Type B pancreatic cell (in vitro differentiated cells): ENCODE data around the gene SLC6A15. TPM values are rescaled to one million over a fixed set of nuclear protein-coding genes. Genes with fewer than 3 reads are reported as not detected.

Experiments used
- DNase-seq: peaks from one replicate; pipeline ENCODE4 v3.0.0; 2021; ENCODE audit warnings: mixed read lengths; ENCODE audit not compliant: unreplicated experiment; ENCODE audit errors: extremely low spot score
- H3K27ac Mint-ChIP-seq: 2 replicates; pipeline ENCODE4 v1.8.0; 2021; ENCODE audit warnings: mild to moderate bottlenecking, mixed read lengths
- H3K27me3 Mint-ChIP-seq: 2 replicates; pipeline ENCODE4 v1.8.0; 2021; ENCODE audit warnings: mixed read lengths
- H3K36me3 Mint-ChIP-seq: 2 replicates; pipeline ENCODE4 v1.8.0; 2021; ENCODE audit warnings: mixed read lengths
- H3K4me1 Mint-ChIP-seq: one replicate; pipeline ENCODE4 v1.8.0; 2021; ENCODE audit warnings: mixed read lengths; ENCODE audit not compliant: unreplicated experiment
- H3K4me3 Mint-ChIP-seq: 2 replicates; pipeline ENCODE4 v1.8.0; 2021; ENCODE audit warnings: mild to moderate bottlenecking, mixed read lengths
- H3K9me3 Mint-ChIP-seq: 2 replicates; pipeline ENCODE4 v1.8.0; 2021; ENCODE audit warnings: mixed read lengths
- total RNA-seq: library from RNA; stranded (reverse); gene quantifications from 2 replicates; pipeline ENCODE4 v1.2.1, GENCODE V29; 2021; ENCODE audit warnings: low replicate concordance
- TF ChIP-seq, protein P1 (sequence below): fragments of 200-600 bp; sonication (generic); conservative IDR thresholded peaks from 2 replicates; pipeline ENCODE4 v1.5.0; 2021; ENCODE audit warnings: antibody characterized with exemption, mild to moderate bottlenecking

Gene SLC6A15
- total RNA-seq, 1 donor from 2014 or later: 14.8 TPM

DNA sequence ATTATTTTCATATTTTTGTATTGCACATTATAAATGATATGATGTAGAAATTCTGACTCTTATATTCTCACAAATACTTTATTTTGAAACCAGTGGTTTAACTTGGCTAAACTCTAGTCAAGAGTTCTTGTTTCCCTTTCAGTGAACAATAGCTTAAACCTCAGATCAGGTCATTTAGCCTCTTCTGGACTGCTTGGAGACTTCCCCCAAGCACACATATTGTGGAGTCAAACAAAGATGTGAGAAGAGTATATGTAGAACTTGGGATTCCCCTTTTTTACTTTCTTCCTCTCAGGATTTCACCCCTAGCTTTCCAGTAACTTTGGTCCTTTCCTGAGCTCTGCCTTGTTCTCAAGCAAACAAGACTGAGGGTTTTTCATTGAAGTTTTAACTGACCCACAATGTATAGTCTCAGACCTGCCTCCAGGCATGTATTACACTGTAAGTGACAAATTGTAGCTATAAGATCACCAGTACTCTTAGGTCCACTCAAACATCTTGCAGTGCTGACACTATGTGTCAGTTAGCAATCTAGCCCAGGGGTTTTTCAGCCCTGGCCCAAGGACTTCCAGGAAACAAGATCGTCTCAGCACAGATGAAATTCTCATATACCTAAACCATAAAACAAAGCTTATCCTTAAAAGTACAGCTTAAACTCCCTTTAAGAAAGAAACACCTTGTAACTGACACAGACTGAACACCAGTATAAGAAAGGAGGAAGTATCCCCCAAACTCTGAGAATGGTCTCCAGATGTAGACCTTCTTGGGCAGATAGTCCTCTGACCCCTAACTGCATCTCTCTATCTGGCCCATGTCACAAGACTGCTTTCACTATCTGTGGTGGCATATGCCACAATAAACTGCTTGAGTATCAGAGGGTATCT lies 98.6 kb downstream of the SLC6A15 start:
- TF ChIP-seq, protein P1, sequence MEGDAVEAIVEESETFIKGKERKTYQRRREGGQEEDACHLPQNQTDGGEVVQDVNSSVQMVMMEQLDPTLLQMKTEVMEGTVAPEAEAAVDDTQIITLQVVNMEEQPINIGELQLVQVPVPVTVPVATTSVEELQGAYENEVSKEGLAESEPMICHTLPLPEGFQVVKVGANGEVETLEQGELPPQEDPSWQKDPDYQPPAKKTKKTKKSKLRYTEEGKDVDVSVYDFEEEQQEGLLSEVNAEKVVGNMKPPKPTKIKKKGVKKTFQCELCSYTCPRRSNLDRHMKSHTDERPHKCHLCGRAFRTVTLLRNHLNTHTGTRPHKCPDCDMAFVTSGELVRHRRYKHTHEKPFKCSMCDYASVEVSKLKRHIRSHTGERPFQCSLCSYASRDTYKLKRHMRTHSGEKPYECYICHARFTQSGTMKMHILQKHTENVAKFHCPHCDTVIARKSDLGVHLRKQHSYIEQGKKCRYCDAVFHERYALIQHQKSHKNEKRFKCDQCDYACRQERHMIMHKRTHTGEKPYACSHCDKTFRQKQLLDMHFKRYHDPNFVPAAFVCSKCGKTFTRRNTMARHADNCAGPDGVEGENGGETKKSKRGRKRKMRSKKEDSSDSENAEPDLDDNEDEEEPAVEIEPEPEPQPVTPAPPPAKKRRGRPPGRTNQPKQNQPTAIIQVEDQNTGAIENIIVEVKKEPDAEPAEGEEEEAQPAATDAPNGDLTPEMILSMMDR: no peak
- no peak for DNase-seq
- H3K9me3 Mint-ChIP-seq: no peaks in the 10 kb centered on the region
- H3K27me3 Mint-ChIP-seq: no peaks in the 10 kb centered on the region
- no peaks in the 10 kb centered on the region for H3K36me3 Mint-ChIP-seq
- H3K27ac Mint-ChIP-seq: no peak overlapping the region
- H3K4me3 Mint-ChIP-seq: no peak overlapping the region
- peaks cover 3% of the 10 kb centered on the region for H3K4me1 Mint-ChIP-seq

DNA sequence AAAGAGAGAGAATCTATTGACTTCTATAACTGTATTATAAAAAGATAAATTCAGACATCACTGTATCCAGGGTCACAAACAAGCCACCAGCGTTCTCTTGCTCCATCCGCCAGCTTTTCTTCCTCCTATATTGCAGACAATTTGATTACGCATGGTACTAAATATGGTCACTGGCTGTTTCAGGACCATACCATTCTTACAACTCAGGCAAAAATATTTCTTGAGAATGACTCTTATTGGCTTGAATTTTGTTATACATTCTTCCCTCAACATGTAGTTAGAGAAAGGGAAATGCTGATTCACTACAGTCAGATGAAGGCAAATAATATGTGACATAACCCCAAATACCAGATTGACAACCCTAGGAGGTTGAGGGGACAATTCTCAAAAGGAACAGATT lies 101.3 kb downstream of the SLC6A15 start:
- H3K4me1 Mint-ChIP-seq: no peaks in the 10 kb centered on the region
- H3K4me3 Mint-ChIP-seq: no peak overlapping the region
- H3K36me3 Mint-ChIP-seq: no peaks in the 10 kb centered on the region
- no peaks in the 10 kb centered on the region for H3K27me3 Mint-ChIP-seq
- TF ChIP-seq, protein P1: no peak
- no peaks in the 10 kb centered on the region for H3K9me3 Mint-ChIP-seq
- DNase-seq: no peak
- no peak overlapping the region for H3K27ac Mint-ChIP-seq

DNA sequence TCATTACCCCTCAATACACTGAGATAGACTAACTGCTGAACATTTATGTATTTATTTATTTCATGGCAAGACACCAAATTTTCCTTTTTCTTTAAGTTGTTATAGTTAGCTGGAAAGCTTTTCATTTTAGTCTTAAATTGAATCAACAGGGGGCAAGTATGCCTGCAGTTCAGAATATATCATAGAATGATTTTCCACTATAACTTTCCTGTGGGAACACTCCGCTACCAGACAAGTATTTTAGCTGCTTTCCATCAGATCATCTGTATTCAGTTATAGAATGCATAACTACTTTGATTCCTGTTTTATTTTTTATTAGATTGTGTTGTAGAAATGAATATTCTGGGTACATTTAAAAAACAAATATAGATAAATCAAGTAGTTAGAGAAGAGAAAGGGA lies 102.0 kb downstream of the SLC6A15 start:
- no peak for DNase-seq
- H3K36me3 Mint-ChIP-seq: no peaks in the 10 kb centered on the region
- H3K4me1 Mint-ChIP-seq: no peaks in the 10 kb centered on the region
- TF ChIP-seq, protein P1: no peak
- no peak overlapping the region for H3K27ac Mint-ChIP-seq
- no peak overlapping the region for H3K4me3 Mint-ChIP-seq
- no peaks in the 10 kb centered on the region for H3K27me3 Mint-ChIP-seq
- H3K9me3 Mint-ChIP-seq: no peaks in the 10 kb centered on the region

Other genes with a start within 250 kb of the SLC6A15 start
- 0.56 TPM in 1 of 2 replicates, not detected in the other for gene TSPAN19, start 123.5 kb upstream of the SLC6A15 start, total RNA-seq
- 1.8 and 9.7 TPM in 2 replicates for gene LRRIQ1, start 123.6 kb upstream of the SLC6A15 start, total RNA-seq